Peyer's patch (tissue), 4 donors: ENCODE measurements around the gene R3HDM2.

Experiments
- POLR2A ChIP-seq, 2 donors: fragments of 450-650 bp; IDR thresholded peaks; one replicate each; pipeline ENCODE4 v1.5.1; 2017; ENCODE audit warnings: antibody characterized with exemption in 2 of 2, mild to moderate bottlenecking in 2 of 2, moderate library complexity in 2 of 2
- TF ChIP-seq, protein P1 (sequence below), 6 experiments: fragments of 450-650 bp in 4 of 6; fragments of 200-600 bp in 2 of 6; sonication (generic) in 1 of 6; IDR thresholded peaks; one replicate each; pipeline ENCODE4 v1.5.1; 2017 to 2019; ENCODE audit warnings: antibody characterized with exemption in 6 of 6, mild to moderate bottlenecking in 3 of 6, moderate library complexity in 1 of 6

GRCh38 chr12:57232156-57232756 is 198.6 kb downstream of the R3HDM2 start:
- TF ChIP-seq, protein P1, sequence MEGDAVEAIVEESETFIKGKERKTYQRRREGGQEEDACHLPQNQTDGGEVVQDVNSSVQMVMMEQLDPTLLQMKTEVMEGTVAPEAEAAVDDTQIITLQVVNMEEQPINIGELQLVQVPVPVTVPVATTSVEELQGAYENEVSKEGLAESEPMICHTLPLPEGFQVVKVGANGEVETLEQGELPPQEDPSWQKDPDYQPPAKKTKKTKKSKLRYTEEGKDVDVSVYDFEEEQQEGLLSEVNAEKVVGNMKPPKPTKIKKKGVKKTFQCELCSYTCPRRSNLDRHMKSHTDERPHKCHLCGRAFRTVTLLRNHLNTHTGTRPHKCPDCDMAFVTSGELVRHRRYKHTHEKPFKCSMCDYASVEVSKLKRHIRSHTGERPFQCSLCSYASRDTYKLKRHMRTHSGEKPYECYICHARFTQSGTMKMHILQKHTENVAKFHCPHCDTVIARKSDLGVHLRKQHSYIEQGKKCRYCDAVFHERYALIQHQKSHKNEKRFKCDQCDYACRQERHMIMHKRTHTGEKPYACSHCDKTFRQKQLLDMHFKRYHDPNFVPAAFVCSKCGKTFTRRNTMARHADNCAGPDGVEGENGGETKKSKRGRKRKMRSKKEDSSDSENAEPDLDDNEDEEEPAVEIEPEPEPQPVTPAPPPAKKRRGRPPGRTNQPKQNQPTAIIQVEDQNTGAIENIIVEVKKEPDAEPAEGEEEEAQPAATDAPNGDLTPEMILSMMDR (IDR thresholded peaks at IDR 0.05): no peak
- TF ChIP-seq POLR2A (IDR thresholded peaks at IDR 0.05): no peak
